GM19043 (cell line): Measurements from ENCODE around the gene NCKIPSD.

ENCODE experiments used
- ATAC-seq: cut with Tn5 transposase; IDR thresholded peaks from one replicate; pipeline ENCODE4 v1.9.1; 2021; ENCODE audit warnings: low read depth; ENCODE audit not compliant: unreplicated experiment

NCKIPSD gene

DNA sequence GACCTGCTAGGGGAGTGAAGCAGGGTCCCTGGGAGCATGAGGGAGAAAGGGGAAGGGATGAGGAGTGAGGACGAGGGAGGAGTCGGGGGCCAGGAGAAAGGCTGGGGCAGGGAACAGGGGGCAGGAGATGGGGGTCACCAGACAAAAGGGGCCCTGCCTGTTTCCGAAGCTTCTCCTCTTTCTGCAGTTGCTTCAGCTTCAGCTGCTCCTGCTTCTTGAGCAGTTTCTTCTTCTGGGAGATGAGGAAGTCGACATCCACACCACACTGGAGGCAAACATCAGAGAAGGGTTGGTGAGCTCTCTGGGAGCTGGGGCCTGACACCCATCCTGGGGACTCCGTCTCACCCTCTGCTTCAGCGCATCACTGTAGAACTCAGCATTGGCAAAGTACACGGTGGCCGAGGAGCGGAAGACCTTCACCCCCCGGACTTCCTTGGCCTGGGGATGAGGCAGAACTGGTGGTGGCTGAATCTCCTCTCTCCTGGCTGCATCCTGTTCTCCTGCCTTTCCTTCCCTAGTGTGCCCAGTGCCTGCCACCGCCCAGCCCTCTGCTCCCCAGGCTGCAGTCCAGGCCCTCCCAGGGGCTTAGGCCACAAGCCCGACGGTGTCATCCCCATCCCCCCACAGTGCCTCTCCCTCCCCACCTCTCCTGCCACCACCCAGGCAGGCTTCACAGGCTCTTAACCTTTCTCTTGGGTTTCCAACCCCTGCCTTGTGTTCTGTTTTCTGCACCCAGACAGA is 57.3 kb downstream of the NCKIPSD start:
- ATAC-seq = no peak

- ATAC-seq = no peak
Measured at GRCh38 chr3:48625600-48625999, 60.1 kb downstream of the NCKIPSD start.

GRCh38 chr3:48624767-48625166 is 60.9 kb downstream of the NCKIPSD start:
- no peak for ATAC-seq

DNA sequence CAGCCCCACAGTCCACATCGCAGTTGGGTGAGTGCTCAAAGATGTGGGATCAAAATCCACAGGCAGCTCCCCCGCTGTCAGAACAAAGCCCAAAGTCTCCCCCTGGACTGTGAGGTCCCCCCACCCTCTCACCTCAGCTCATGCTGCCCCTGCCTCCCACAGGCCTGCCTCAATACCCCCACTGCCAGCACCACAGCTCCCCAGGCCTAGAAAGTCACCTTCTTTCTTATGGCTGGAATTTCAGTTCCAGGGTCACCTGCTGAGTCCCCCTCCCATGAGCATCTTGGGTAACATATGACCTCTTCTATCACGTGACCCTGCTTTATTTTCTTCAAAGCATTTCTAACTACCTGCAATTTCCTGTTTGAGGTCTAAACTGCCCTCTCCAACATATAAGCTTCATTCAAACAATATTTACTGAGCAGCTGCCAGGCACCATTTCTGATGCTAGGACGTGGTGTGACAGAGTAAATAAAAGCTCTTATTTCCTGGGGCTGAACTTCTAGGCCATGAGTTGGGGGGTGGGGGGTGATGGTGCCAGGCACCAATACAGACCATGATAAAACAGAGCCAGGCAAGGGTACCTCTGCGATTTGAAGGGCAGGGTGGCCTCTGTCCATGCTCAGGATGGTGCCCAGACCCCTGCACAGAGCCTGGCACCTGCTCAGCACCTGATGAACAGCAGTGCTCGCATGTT is 61.7 kb downstream of the NCKIPSD start:
- ATAC-seq = no peak
